GM19468 (cell line): ENCODE results near the gene GMPPA.

Source experiments
- ATAC-seq: cut with Tn5 transposase; IDR thresholded peaks from one replicate; pipeline ENCODE4 v1.9.1; 2021; ENCODE audit warnings: mild to moderate bottlenecking, moderate library complexity, moderate number of reproducible peaks; ENCODE audit not compliant: unreplicated experiment; ENCODE audit errors: extremely low read depth

GMPPA gene

DNA sequence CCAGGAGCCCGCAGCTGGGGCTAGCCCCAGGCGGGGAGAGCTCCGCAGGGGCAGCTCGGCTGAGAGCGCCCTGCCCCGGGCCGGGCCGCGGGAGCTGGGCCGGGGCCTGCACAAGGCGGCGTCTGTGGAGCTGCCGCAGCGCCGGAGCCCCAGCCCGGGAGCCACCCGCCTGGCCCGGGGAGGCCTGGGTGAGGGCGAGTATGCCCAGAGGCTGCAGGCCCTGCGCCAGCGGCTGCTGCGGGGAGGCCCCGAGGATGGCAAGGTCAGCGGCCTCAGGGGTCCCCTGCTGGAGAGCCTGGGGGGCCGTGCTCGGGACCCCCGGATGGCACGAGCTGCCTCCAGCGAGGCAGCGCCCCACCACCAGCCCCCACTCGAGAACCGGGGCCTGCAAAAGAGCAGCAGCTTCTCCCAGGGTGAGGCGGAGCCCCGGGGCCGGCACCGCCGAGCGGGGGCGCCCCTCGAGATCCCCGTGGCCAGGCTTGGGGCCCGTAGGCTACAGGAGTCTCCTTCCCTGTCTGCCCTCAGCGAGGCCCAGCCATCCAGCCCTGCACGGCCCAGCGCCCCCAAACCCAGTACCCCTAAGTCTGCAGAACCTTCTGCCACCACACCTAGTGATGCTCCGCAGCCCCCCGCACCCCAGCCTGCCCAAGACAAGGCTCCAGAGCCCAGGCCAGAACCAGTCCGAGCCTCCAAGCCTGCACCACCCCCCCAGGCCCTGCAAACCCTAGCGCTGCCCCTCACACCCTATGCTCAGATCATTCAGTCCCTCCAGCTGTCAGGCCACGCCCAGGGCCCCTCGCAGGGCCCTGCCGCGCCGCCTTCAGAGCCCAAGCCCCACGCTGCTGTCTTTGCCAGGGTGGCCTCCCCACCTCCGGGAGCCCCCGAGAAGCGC is 15.0 kb upstream of the GMPPA start:
- ATAC-seq, result no peak

DNA sequence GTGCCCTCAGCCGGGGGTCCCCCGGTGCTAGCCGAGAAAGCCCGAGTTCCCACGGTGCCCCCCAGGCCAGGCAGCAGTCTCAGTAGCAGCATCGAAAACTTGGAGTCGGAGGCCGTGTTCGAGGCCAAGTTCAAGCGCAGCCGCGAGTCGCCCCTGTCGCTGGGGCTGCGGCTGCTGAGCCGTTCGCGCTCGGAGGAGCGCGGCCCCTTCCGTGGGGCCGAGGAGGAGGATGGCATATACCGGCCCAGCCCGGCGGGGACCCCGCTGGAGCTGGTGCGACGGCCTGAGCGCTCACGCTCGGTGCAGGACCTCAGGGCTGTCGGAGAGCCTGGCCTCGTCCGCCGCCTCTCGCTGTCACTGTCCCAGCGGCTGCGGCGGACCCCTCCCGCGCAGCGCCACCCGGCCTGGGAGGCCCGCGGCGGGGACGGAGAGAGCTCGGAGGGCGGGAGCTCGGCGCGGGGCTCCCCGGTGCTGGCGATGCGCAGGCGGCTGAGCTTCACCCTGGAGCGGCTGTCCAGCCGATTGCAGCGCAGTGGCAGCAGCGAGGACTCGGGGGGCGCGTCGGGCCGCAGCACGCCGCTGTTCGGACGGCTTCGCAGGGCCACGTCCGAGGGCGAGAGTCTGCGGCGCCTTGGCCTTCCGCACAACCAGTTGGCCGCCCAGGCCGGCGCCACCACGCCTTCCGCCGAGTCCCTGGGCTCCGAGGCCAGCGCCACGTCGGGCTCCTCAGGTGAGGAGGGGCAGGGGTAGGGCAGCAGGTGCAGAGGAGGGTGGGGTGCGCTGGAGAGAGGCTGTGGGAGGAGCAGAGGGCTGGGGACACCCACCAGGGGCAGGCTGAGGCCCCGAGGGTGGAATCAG is 14.1 kb upstream of the GMPPA start:
- no peak for ATAC-seq

DNA sequence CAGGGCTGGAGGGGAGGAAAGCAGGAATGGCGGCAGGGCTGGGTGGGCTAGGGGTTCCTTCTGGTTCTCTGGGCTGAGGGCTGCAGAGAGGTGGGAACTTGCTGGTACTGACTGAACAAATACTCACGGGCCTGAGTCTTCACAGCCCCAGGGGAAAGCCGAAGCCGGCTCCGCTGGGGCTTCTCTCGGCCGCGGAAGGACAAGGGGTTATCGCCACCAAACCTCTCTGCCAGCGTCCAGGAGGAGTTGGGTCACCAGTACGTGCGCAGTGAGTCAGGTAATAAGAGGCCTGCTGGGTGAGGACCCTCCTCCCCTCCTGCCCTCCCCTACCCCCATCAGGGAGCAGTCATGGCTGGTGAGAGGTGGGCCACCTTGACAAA is 13.5 kb upstream of the GMPPA start:
- no peak for ATAC-seq

DNA sequence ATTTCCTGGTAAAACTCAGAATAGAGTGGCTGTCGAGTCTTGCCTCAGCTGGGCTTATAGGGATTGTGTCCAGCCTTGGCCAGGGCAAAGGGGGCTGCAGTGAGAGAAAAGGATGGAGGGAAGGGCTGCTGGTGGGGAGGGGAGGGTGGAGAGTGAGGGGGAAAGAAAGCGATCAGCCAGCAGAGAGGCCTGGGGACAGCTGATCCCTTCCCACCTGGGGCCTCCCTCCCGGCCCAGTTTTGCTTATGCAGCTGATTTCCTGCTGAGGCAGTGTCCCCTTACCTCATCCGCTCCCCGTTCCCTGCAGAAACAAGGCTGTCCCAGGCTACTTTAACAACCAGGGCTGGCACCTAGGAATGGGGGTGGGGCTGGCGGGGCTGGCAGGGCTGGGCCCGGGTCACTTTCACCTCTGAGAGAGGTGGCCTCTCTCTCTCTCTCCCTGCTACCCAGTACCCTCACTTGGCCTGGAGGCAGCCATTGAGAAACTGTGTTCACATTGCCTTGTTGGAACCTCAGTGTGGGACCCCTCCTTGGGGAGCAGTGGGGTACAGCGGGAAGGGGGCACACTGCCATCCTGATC is 12.2 kb upstream of the GMPPA start:
- no peak for ATAC-seq

DNA sequence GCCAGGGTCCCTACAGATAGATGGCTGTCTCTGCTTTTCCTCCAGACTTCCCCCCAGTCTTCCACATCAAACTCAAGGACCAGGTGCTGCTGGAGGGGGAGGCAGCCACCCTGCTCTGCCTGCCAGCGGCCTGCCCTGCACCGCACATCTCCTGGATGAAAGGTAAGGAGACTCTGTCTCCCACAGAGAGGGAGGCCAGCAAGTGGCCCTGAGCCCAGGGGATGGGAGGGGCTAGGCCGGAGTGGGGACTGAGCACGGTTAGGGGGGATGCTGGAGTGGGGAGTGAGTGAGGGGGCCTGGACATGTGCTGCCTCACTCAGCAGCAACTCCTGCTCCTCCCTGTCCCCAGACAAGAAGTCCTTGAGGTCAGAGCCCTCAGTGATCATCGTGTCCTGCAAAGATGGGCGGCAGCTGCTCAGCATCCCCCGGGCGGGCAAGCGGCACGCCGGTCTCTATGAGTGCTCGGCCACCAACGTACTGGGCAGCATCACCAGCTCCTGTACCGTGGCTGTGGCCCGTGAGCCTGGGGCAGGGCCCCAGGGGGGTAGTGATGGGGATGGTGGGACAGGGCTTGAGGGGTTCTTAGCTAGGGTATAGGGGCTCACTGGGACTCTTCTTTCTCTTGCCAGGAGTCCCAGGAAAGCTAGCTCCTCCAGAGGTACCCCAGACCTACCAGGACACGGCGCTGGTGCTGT is 10.4 kb upstream of the GMPPA start:
- no peak for ATAC-seq

DNA sequence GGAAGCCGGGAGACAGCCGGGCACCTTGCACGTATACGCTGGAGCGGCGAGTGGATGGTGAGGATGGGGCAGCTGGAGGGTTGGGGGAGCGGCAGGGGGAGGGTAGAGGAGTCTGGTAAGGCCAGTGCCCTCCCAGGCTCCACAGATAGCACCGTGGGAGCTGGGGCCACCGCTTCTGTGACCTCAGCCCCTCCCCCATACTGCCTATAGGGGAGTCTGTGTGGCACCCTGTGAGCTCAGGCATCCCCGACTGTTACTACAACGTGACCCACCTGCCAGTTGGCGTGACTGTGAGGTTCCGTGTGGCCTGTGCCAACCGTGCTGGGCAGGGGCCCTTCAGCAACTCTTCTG is 9.9 kb upstream of the GMPPA start:
- ATAC-seq, result no peak

DNA sequence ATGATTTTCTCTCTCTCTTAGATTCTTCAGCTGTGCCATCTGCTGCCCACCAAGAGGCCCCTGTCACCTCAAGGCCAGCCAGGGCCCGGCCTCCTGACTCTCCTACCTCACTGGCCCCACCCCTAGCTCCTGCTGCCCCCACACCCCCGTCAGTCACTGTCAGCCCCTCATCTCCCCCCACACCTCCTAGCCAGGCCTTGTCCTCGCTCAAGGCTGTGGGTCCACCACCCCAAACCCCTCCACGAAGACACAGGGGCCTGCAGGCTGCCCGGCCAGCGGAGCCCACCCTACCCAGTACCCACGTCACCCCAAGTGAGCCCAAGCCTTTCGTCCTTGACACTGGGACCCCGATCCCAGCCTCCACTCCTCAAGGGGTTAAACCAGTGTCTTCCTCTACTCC is 9.4 kb upstream of the GMPPA start:
- no peak for ATAC-seq

DNA sequence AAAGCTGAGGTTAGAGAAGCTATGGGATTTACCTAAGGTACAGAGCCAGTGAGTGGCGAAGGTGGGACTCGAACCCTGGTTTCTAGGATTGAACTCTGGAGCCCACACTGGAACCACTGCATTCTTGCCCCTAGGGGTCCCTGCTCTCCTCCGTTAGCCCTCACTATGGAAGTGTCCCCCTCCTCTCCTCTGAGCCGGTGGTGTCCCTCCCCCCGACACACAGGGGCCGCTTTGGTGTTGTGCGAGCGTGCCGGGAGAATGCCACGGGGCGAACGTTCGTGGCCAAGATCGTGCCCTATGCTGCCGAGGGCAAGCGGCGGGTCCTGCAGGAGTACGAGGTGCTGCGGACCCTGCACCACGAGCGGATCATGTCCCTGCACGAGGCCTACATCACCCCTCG is 8.5 kb upstream of the GMPPA start:
- no peak for ATAC-seq

DNA sequence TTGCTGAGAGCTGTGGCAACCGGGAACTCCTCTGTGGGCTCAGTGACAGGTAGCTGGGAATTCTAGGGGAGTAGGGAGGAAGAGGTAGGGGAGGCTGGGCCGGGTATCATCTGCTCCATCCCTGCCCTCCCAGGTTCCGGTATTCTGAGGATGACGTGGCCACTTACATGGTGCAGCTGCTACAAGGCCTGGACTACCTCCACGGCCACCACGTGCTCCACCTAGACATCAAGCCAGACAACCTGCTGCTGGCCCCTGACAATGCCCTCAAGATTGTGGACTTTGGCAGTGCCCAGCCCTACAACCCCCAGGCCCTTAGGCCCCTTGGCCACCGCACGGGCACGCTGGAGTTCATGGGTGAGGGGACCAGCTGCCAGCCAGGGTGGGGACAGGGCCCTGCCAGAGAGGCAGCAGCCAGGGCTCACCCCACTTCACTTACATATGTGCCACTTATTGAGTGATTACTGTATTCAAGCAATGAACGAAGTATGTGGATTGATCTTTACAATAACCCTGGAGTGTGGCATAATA is 8.0 kb upstream of the GMPPA start:
- ATAC-seq, result no peak

DNA sequence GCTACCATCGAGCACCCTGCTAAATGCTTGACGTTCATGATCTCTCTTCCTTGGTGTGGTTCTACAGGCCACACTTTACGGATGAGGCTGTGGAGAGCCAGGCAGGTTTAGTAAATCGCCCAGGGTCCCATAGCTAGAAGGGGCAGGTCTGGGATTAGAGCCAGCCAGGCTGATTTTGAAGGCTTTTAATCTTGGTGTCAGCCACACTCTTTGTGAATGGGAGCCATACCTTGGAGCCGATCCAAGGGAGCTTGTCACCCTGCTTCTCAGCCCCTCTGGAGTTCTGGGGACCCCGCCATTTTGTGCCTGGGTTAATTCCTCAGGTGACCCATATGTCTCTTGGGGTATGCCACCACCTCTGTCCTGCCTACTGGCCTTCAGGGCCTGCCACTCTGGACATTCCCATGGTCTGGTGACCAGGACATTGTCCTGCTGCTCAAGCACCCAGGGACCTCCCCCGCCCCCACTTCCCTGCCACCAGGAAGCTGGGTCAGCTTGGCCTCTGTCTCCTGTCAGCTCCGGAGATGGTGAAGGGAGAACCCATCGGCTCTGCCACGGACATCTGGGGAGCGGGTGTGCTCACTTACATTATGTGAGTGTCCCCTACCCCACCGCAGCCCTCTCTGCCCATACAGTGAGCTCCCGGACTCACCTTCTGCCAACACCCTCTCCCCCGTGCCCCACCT is 7.3 kb upstream of the GMPPA start:
- no peak for ATAC-seq

DNA sequence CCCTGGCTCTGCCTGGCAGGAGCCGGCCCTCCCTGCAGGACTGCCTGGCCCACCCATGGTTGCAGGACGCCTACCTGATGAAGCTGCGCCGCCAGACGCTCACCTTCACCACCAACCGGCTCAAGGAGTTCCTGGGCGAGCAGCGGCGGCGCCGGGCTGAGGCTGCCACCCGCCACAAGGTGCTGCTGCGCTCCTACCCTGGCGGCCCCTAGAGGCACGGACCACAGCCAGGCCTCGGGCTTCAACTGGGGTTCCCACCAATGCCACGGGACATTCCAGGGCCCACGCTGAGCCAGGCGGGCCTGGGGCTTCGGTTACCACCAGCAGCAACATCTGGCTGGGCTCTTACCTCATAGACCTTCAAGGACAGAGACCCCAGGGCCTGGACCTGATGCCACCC is 6.1 kb upstream of the GMPPA start:
- no peak for ATAC-seq

DNA sequence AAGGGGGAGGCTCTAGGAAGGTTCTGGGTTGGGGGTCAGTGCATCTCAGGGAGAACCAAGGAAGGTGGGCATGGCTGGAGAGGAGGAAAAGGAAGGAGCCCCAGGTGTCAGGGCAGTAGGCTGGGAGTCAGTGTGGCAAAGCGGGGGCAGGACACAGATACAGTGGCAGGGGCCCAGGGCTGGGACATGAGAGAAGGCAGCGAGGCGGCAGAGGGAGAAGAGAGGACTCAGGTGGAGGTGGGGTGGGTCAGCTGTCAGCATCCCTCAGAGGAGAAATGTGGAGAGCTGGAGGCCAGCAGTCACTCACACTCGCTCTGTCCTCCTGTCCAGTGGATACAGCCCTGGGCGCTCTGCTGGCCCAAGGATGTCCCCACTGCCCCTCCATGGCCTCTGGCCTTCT is 5.6 kb upstream of the GMPPA start:
- ATAC-seq, result no peak

DNA sequence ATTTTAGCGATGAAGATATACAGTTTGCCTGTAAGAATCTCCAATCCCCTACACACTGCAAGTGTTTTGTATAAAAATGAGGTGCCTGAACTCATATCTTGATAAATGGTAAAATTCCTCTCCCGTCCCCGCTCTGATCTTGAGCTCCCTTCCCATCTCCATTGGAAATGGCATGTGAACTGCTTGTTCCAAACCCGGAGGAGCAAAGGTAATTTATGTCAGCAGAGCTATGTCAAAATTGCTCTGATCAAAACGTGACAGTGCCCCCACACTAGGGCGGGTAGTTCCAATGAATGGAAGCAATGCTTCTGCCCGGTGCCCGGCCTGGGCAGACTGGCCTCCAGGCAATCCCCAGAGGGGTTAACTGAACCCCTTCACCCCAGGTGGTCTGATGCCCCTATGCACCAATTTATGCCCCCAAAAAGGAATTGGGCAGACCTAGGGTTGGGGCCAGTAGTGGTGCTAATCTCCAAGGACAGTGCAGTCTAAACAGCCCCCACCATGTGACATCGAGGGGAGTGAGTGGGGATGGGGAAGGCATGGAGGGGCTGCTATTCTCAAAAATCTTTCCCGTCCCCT is 3.6 kb upstream of the GMPPA start:
- no peak for ATAC-seq

DNA sequence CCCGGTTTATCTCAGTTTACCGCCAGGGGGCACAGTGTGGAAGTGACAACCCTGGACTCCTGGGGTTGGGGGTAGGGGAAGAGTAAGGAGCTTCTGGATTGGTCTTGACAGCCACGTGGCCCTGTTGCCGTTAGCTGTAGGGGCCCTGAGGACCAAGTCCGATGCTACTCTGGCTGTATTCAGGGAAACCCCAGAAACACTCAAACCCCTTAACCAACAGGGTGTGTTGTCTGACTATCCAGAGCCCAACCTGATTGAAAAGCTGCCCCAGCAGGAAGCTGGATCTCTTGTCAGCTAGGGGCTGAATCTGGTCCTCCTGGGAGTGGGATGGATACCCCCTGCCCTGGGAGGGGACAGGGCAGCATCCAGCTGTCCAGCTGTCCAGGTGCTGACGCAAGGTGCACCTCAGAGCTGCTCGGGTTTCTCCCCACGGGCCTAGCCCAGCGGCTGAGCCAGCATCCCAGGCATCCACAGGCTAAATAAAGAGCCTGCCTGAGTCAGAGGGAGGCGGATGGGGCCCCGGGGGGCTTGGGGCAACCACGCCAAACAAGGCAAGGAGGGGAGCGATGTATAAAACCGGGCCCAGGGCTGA is 3.1 kb upstream of the GMPPA start:
- ATAC-seq, result no peak

DNA sequence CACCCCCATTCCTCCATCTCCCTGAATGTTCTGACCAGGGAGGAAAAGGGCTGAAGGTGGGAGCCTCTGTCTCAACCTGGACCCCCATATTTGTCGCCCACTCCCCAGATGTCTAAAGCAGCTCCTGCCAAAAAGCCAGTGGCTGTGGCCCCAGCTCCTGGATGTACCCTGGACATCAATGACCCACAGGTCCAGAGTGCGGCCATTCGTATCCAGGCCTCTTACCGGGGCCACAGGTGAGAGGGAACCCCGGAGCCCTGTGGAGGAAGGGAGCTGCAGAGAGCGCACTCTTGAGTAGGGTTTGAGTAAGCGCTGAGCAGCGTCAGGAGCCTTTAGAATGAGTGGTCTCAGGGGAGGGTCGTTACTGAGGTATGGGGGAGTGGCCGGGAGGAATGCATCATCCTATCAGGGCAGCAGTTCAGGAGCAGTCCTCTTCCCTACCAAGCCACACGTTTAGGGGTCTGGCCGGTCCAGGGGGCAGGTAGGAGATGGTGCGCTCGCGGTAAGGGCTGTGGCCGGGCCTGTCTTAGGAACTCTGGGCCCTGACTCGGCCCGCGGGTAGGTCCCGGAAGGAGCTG is 2.4 kb upstream of the GMPPA start:
- no peak for ATAC-seq

DNA sequence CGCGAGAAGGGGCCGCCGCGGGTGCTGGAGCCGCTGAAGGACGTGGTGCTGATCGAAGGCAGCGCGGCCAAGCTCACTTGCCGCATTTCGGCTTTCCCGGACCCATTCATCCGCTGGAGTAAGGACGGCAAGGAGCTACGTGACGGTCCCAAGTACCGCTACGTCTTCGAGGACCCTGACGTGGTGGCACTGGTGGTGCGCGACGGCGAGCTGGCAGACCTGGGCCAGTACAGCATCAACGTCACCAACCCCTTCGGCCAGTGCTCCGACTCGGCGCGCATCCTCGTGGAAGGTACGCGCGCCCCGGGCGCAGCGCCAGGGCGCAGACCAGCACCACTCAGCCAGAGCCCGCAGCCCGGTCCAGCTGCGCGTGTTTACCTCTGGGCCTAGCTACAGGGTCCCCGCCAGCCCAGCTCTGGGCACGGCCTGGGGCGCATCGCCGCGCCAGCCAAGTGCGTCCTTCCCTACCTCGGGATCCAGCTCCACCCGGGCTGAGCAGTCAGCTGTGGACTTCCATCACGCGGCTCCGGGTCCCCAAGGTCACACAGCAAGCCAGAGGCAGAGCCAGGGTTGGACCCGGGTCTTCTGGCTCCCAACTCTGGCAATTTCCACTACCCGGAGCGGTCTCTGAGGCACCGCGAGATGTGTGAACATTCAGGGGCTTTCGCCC is 1.7 kb upstream of the GMPPA start:
- ATAC-seq, result no peak

DNA sequence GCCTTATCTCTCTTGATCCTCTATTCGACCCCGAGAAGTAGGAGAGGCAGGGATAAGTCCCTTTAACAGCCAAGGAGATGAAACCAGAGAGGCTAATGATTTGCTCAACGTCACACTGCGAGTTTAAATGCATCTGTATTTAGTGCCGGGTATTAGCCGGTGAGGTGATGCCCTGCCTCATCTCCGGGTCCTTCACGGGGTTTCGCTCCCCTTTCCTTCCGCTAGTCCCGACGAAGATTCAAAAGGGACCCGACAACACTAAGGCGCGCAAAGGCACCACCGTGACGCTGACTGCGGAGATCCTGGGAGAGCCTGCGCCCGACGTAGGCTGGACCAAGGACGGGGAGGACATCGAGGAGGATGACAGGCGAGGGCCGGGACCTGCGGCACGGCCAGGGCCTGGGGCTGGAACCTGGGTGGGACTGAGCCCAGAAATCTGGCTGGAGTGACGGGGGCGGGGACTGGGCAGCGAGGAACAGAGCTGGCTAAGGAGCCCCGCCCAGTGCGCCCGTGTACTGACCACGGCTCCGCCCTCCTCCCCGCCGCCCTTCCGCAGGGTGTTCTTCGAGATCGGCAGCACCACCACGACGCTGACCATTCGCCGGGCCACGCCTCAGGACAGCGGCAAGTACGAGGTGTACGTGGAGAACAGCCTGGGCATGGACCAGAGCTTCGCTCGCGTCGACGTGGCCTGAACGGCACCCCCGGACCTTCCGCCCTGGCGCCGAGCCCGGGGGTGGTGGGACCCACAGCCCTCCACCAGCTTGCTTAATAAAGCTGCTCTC is 1.0 kb upstream of the GMPPA start:
- no peak for ATAC-seq

DNA sequence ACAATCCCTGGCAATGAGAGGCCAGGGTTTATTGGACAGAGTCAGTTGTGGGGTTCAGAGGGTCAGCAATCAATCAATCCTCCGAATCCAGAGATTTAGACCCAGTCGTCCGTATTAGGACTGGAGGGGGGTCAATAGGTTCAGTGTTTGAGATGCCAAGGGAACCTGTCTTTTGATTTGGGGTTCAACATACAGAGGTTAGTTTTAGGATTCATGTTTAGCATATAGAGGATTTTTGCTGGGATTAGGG is 292 bp downstream of the GMPPA start:
- ATAC-seq, result no peak
